ENCODE data around the gene OCIAD2.
A peak's percentile ranks its signal among the peaks of the same experiment; 100 is the strongest.
"Not testable (repeated sequence)": the region's sequence is repeated elsewhere in the genome, so short reads cannot be mapped to it uniquely, and the experiment has no call there.

OCIAD2 gene

GRCh38 chr4:48930654-48931053, 24.1 kb upstream of the OCIAD2 start:
- no peak for DNase-seq (ENCODE audit: low read depth)
- no peak for TF ChIP-seq CTCF (conservative IDR thresholded peaks at IDR 0.05; ENCODE audit: control insufficient read depth, insufficient read depth, low read depth, low read length)
- H3K4me3 ChIP-seq (ENCODE audit: control insufficient read depth, low read depth, low read length): no peak overlapping the region

DNA sequence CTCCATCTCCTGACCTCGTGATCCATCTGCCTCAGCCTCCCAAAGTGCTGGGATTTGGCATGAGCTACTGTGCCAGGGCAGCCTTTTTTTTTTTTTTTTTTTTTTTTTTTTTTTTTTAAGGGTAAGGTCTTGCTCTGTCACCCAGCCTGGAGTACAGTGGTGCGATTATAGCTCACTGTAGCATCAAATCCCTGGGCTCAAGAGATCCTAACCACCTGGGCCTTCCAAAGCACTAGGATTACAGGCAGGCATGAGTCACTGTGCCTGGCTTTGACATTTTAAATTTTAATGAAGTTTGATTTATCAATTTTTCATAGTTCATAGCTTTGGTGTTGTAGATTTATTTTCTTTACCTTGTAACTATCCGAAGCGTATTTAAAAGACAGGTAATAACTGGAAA, 17.8 kb upstream of the OCIAD2 start:
- DNase-seq (ENCODE audit: low read depth): no peak
- TF ChIP-seq CTCF (conservative IDR thresholded peaks at IDR 0.05; ENCODE audit: control insufficient read depth, insufficient read depth, low read depth, low read length): no peak
- H3K4me3 ChIP-seq (ENCODE audit: control insufficient read depth, low read depth, low read length): no peak overlapping the region

DNA sequence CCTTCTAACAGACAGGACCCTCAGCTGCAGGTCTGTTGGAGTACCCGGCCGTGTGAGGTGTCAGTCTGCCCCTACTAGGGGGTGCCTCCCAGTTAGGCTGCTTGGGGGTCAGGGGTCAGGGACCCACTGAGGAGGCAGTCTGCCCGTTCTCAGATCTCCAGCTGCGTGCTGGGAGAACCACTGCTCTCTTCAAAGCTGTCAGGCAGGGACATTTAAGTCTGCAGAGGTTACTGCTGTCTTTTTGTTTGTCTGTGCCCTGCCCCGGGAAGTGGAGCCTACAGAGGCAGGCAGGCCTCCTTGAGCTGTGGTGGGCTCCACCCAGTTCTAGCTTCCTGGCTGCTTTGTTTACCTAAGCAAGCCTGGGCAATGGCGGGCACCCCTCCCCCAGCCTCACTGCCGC, 16.5 kb upstream of the OCIAD2 start:
- H3K4me3 ChIP-seq (ENCODE audit: control insufficient read depth, low read depth, low read length); DNase-seq (ENCODE audit: low read depth): not testable (repeated sequence)

- no peak overlapping the region for H3K4me3 ChIP-seq (ENCODE audit: control insufficient read depth, low read depth, low read length)
- no peak for TF ChIP-seq CTCF (conservative IDR thresholded peaks at IDR 0.05; ENCODE audit: control insufficient read depth, insufficient read depth, low read depth, low read length)
- peak; percentile 26 for DNase-seq (ENCODE audit: low read depth)
Measured at GRCh38 chr4:48914311-48914710, 7.7 kb upstream of the OCIAD2 start.

DNA sequence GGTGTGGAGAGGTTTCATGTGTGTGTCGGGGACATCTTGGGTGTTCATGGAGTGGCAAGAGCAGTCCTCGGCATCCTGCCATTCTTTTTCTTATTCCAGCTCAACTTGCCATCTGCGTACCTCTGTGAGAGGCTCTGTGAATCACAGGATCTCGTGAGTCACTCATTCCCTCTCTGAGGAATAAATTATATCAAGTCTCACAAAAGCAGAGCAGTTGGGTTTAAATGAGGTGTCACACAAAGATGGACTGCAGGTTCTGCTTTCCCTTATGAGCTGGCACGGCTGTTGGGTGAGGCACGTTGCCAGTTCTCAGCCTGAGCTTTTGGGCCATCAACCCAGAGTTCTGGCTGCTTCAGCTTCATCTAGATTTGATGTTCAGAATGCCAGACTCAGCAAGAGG, 6.8 kb upstream of the OCIAD2 start:
- TF ChIP-seq CTCF (conservative IDR thresholded peaks at IDR 0.05; ENCODE audit: control insufficient read depth, insufficient read depth, low read depth, low read length): no peak
- DNase-seq (ENCODE audit: low read depth): peak; percentile 97
- H3K4me3 ChIP-seq (ENCODE audit: control insufficient read depth, low read depth, low read length): no peak overlapping the region

GRCh38 chr4:48912349-48912748, 5.8 kb upstream of the OCIAD2 start:
- DNase-seq (ENCODE audit: low read depth): no peak
- TF ChIP-seq CTCF (conservative IDR thresholded peaks at IDR 0.05; ENCODE audit: control insufficient read depth, insufficient read depth, low read depth, low read length): no peak

GRCh38 chr4:48910511-48910910, 3.9 kb upstream of the OCIAD2 start:
- no peak for TF ChIP-seq CTCF (conservative IDR thresholded peaks at IDR 0.05; ENCODE audit: control insufficient read depth, insufficient read depth, low read depth, low read length)
- H3K4me3 ChIP-seq (ENCODE audit: control insufficient read depth, low read depth, low read length): no peak overlapping the region
- no peak for DNase-seq (ENCODE audit: low read depth)

More at GRCh38 chr4:48912349-48912748, 5.8 kb upstream of the OCIAD2 start:
- H3K4me3 ChIP-seq (ENCODE audit: control insufficient read depth, low read depth, low read length): no peak overlapping the region

All from fibroblast of mammary gland (primary cell).